HUES64 (cell line): ENCODE results near the gene PRAMEF2.
"Not testable (repeated sequence)": the region's sequence is repeated elsewhere in the genome, so short reads cannot be mapped to it uniquely, and the experiment has no call there.

Source experiments
- H3K27ac ChIP-seq: 2 replicates; pipeline ENCODE4 v1.7.0; 2013; ENCODE audit warnings: low read depth, low read length, inconsistent platforms
- H3K27me3 ChIP-seq: 2 replicates; pipeline ENCODE4 v1.6.1; 2013; ENCODE audit warnings: mild to moderate bottlenecking, low read length; ENCODE audit not compliant: insufficient read depth
- H3K36me3 ChIP-seq: 2 replicates; pipeline ENCODE4 v1.6.1; 2013; ENCODE audit warnings: mild to moderate bottlenecking, low read length; ENCODE audit not compliant: insufficient read depth
- H3K4me1 ChIP-seq: 2 replicates; pipeline ENCODE4 v1.6.1; 2013; ENCODE audit warnings: mild to moderate bottlenecking, low read length, moderate library complexity; ENCODE audit not compliant: insufficient read depth
- H3K4me3 ChIP-seq: 2 replicates; pipeline ENCODE4 v1.5.1; 2013; ENCODE audit warnings: mild to moderate bottlenecking, low read length, moderate library complexity
- H3K9ac ChIP-seq: 2 replicates; pipeline ENCODE4 v1.6.1; 2013; ENCODE audit warnings: mild to moderate bottlenecking, low read depth, low read length
- H3K9me3 ChIP-seq: 2 replicates; pipeline ENCODE4 v1.6.1; 2013; ENCODE audit warnings: low read depth, low read length; ENCODE audit not compliant: insufficient read depth
- WGBS: fragments of 150-250, 120-280 bp; methylation state at CpG from one replicate; pipeline ENCODE4 v1.1.7; 2013; ENCODE audit warnings: missing lambda C conversion rate; 5-methylcytosine and 5-hydroxymethylcytosine counted together

Gene PRAMEF2

DNA sequence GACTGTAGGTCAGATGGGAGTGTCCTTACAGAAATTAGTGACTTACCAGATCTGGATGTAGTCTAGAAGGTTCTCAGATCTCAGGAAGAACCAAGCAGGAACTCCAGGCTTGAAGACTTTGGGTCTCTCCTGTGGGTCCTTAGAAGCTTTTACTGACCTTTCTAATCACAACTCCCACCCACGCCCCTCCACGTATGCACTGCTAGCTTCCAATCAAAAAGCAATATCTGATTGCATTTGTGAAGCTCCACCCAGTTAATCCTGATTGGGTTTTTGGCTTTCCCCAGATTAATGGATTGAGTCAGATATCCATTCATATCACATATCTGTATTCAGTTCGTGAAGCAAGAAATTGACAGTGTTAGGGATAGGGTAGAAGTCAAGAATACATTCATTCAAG is 29.2 kb downstream of the PRAMEF2 start, which contains the start of gene PRAMEF4:
Gene PRAMEF4, minus strand, starts transcription at position 101 of the 400 bp plus-strand sequence. CDS start 2,807 bp downstream, outside the sequence.
- H3K36me3 ChIP-seq, H3K4me1 ChIP-seq, H3K4me3 ChIP-seq, H3K9ac ChIP-seq, H3K9me3 ChIP-seq, H3K27ac ChIP-seq, H3K27me3 ChIP-seq: not testable (repeated sequence)
- 80% methylated on average over 2 of the region's 3 CpGs for WGBS

DNA sequence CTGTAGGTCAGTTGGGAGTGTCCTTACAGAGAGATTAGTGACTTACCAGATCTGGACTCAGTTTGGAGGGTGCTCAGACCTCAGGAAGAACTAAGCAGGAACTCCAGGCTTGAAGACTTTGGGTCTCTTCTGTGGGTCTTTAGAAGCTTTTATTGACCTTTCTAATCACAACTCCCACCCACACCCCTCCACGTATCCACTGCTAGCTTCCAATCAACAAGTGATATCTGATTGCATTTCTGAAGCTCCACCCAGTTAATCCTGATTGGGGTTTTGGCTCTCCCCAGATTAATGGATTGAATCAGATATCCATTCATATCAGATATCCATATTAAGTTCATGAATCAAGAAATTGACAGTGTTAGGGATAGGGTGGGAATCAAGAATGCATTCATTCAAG is 41.3 kb downstream of the PRAMEF2 start, which contains the start of gene PRAMEF10:
Gene PRAMEF10, minus strand, starts transcription at position 101 of the 400 bp plus-strand sequence. CDS start 2,423 bp downstream, outside the sequence.
- H3K27ac ChIP-seq, H3K36me3 ChIP-seq, H3K4me1 ChIP-seq, H3K27me3 ChIP-seq, H3K4me3 ChIP-seq, H3K9me3 ChIP-seq, H3K9ac ChIP-seq: not testable (repeated sequence)
- no CpG with 5 or more reads among the region's 1 CpG for WGBS

DNA sequence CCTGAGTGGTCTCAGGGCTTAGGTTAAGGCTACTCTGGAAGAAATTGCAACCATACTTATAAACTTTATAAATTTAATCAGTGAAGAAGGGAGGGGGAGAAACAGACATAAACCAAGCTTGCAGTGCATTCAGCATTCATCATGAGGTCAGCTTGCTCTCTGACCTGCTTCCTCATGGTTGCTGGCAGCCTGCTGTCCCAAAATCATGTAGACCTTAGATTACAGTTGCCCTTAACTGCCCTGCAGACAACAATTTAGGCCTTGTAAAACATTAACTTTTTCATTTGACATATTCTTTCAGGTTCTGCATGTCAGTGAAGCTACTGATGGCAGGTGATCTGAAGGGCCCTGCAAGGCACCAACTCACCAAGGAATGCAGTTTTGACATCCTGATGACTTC is 42.3 kb downstream of the PRAMEF2 start:
- H3K9ac ChIP-seq, H3K4me1 ChIP-seq, H3K27ac ChIP-seq, H3K4me3 ChIP-seq, H3K9me3 ChIP-seq, H3K36me3 ChIP-seq, H3K27me3 ChIP-seq: not testable (repeated sequence)

DNA sequence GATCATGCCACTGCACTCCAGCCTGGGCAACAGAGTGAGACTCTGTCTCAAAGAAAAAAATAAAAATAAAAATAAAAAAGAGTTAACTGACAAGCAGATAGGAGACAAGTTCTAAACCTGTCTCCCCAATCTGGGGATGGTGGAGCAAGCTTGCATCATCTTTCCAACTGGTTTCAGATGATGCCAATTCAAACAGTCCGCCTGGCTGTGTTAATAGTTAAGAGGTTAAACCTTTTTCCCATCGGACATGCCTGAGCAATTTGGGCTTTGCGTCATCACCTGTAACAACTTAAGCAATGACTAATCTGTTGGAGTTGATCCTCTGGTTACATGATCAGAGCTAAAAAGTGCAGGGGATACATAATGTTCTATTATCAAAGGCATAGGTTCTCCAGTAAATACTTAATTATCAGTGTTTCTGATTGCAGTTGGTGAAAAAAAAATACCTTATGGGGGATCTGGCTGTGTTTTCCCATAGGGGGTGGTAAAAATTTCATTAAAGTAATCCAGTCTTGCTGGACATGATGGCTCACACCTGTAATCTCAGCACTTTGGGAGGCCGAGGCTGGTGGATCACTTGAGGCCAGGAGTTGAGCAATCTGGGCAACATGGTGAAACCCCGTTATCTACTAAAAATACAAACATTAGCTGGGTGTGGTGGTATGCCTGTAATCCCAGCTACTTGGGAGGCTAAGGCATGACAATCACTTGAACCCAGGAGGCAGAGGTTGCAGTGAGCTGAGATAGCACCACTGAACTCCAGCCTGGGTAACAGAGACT is 47.1 kb downstream of the PRAMEF2 start:
- H3K9me3 ChIP-seq, H3K9ac ChIP-seq, H3K4me1 ChIP-seq, H3K4me3 ChIP-seq, H3K27me3 ChIP-seq, H3K27ac ChIP-seq, H3K36me3 ChIP-seq: not testable (repeated sequence)
- no CpG with 5 or more reads among the region's 5 CpGs for WGBS
